K562 (cell line): ENCODE data around the gene IBTK. TPM values are rescaled to one million over a fixed set of nuclear protein-coding genes. Genes with fewer than 3 reads are reported as not detected.

Source experiments
- ATAC-seq: fragments of 200-7000 bp; cut with Tn5 transposase; 3 replicates; pipeline ENCODE4 v1.9.1; 2020; ENCODE audit warnings: moderate library complexity
- BruUV-seq: library from RNA; stranded (reverse); fragments of 400-500 nt; replicated peaks from 2 replicates; lab custom pipeline; 2021; lab: Mats Ljungman, UMichigan
- CTCF ChIA-PET: fragments of 300-600 bp; formaldehyde crosslinking; extraction: SDS; loops from one replicate; lab custom pipeline; 2021; ENCODE audit warnings: low intra/inter-chr PET ratio; lab: Yijun Ruan, JAX
- POLR2A ChIA-PET: fragments of 300-600, 350-650 bp; sonication (Branson Sonifier 250); formaldehyde crosslinking; extraction: SDS; loops from one replicate; lab custom pipeline; 2021; ENCODE audit warnings: antibody characterized with exemption, inconsistent platforms; lab: Yijun Ruan, JAX
- DNase-seq, 4 experiments: peaks; one replicate each; pipeline versions ENCODE4 v3.0.0 to v3.0.0-alpha.2; 2011 to 2018; ENCODE audit warnings: low spot score in 3 of 4, mixed read lengths in 3 of 4; ENCODE audit errors: extremely low read depth in 1 of 4
- FAIRE-seq: peaks from 2 replicates; lab custom pipeline; 2011; peaks lifted over from hg19 to GRCh38; lab: Jason Lieb, UNC
- H2AFZ ChIP-seq: 2 replicates; pipeline ENCODE4 v1.6.0; 2011; ENCODE audit warnings: low read depth, low read length, control low read depth, inconsistent platforms
- H3K27ac ChIP-seq: fragments of 200-600 bp; 3 replicates; pipeline ENCODE4 v1.8.0; 2011; ENCODE audit warnings: low read depth, mild to moderate bottlenecking, control low read depth, inconsistent platforms, low read length, moderate library complexity, mixed read lengths; ENCODE audit errors: extremely low read depth
- H3K27me3 ChIP-seq, 2 experiments: fragments of 300-600 bp in 1 of 2; 2 replicates in 1 of 2; 3 replicates in 1 of 2; pipeline versions ENCODE4 v1.6.0 to v1.8.0; 2011; ENCODE audit warnings: inconsistent platforms in 2 of 2, low read length in 2 of 2, mild to moderate bottlenecking in 1 of 2, mixed read lengths in 1 of 2, moderate library complexity in 1 of 2; ENCODE audit not compliant: control insufficient read depth in 2 of 2, insufficient read depth in 2 of 2
- H3K36me3 ChIP-seq: fragments of 300-600 bp; 3 replicates; pipeline ENCODE4 v1.8.0; 2011; ENCODE audit warnings: mild to moderate bottlenecking, low read length, inconsistent platforms; ENCODE audit not compliant: control insufficient read depth, insufficient read depth
- H3K4me1 ChIP-seq, 2 experiments: fragments of 200-600 bp in 1 of 2; replicated peaks in 1 of 2; 2 replicates in 1 of 2; 3 replicates in 1 of 2; pipeline versions ENCODE4 v1.5.1 to v1.8.0; 2011; ENCODE audit warnings: inconsistent platforms in 2 of 2, low read length in 2 of 2, mild to moderate bottlenecking in 1 of 2, mixed read lengths in 1 of 2, moderate library complexity in 1 of 2; ENCODE audit not compliant: control insufficient read depth in 2 of 2, insufficient read depth in 2 of 2
- H3K4me2 ChIP-seq: 2 replicates; pipeline ENCODE4 v1.6.1; 2011; ENCODE audit warnings: low read length, control low read depth, inconsistent platforms, mixed read lengths; ENCODE audit not compliant: insufficient read depth
- H3K4me3 ChIP-seq: fragments of 200-600 bp; sonication (generic), shearing (Covaris generic); 2 replicates; pipeline ENCODE4 v1.5.1; 2016; ENCODE audit warnings: control low read depth, inconsistent platforms
- H3K79me2 ChIP-seq: fragments of 200-600 bp; 3 replicates; pipeline ENCODE4 v1.8.0; 2011; ENCODE audit warnings: low read length, inconsistent platforms; ENCODE audit not compliant: control insufficient read depth, insufficient read depth
- H3K9ac ChIP-seq, 2 experiments: 2 replicates each; pipeline versions ENCODE4 v1.6.0 to v1.6.1; 2011; ENCODE audit warnings: low read depth in 2 of 2, low read length in 2 of 2, control low read depth in 1 of 2, inconsistent platforms in 1 of 2, mild to moderate bottlenecking in 1 of 2, mixed read lengths in 1 of 2; ENCODE audit not compliant: insufficient read depth in 1 of 2
- H3K9me1 ChIP-seq: one replicate; pipeline ENCODE4 v1.6.0; 2011; ENCODE audit warnings: inconsistent platforms, mild to moderate bottlenecking, low read length, moderate library complexity; ENCODE audit not compliant: control insufficient read depth, insufficient read depth
- H3K9me3 ChIP-seq: replicated peaks from 2 replicates; pipeline ENCODE4 v1.5.1; 2011; ENCODE audit warnings: low read depth, low read length, inconsistent platforms; ENCODE audit not compliant: control insufficient read depth, insufficient read depth
- H4K20me1 ChIP-seq: replicated peaks from 2 replicates; pipeline ENCODE4 v1.6.1; 2011; ENCODE audit warnings: low read length, inconsistent platforms, mixed read lengths; ENCODE audit not compliant: control insufficient read depth, insufficient read depth
- BACH1 ChIP-seq: fragments of 200-800 bp; sonication (Bioruptor generic); IDR thresholded peaks from 2 replicates; pipeline ENCODE4 v1.6.1; 2016; ENCODE audit warnings: missing genetic modification characterization, missing compliant biosample characterization
- BMI1 ChIP-seq: fragments of 150-350 bp; IDR thresholded peaks from 2 replicates; pipeline ENCODE4 v1.6.1; 2014; ENCODE audit warnings: low read length
- CEBPB ChIP-seq: fragments of 450-650 bp; IDR thresholded peaks from 2 replicates; pipeline ENCODE4 v1.6.1; 2016; ENCODE audit warnings: missing genetic modification characterization, missing compliant biosample characterization
- ELF1 ChIP-seq: fragments of 200-800 bp; sonication (Bioruptor generic); IDR thresholded peaks from 2 replicates; pipeline ENCODE4 v1.6.1; 2016; ENCODE audit warnings: missing genetic modification characterization, missing compliant biosample characterization
- ETS2 ChIP-seq: IDR thresholded peaks from 2 replicates; pipeline ENCODE4 v1.6.1; 2016; ENCODE audit warnings: borderline replicate concordance, missing genetic modification characterization, mild to moderate bottlenecking, moderate library complexity, missing compliant biosample characterization; ENCODE audit not compliant: poor library complexity, severe bottlenecking
- FOS ChIP-seq: IDR thresholded peaks from 3 replicates; pipeline ENCODE4 v1.6.1; 2011; ENCODE audit not compliant: insufficient read length; ENCODE audit errors: extremely low read depth
- GTF2A2 ChIP-seq: IDR thresholded peaks from 2 replicates; pipeline ENCODE4 v1.6.1; 2016; ENCODE audit warnings: mild to moderate bottlenecking, missing genetic modification characterization, missing compliant biosample characterization
- HNRNPUL1 ChIP-seq: fragments of 200-400 bp; formaldehyde crosslinking; IDR thresholded peaks from 2 replicates; pipeline ENCODE4 v1.6.1; 2017; ENCODE audit warnings: low read length
- STAT5B ChIP-seq: fragments of 250-450 bp; sonication (Bioruptor Pico); IDR thresholded peaks from 2 replicates; pipeline ENCODE4 v1.8.0; 2021; ENCODE audit warnings: mild to moderate bottlenecking, inconsistent platforms
- ZFP1 ChIP-seq: fragments of 450-650 bp; formaldehyde crosslinking; IDR thresholded peaks from 2 replicates; pipeline ENCODE4 v1.4.0; 2020; ENCODE audit warnings: mild to moderate bottlenecking, mixed read lengths
- ZNF217 ChIP-seq: sonication (generic); formaldehyde crosslinking; IDR thresholded peaks from 2 replicates; pipeline ENCODE4 v1.8.0; 2022; ENCODE audit warnings: mild to moderate bottlenecking, missing genetic modification reagents
- ZNF668 ChIP-seq: fragments of 250-450 bp; sonication (Bioruptor Pico); IDR thresholded peaks from 2 replicates; pipeline ENCODE4 v1.8.0; 2022; ENCODE audit warnings: mild to moderate bottlenecking, inconsistent platforms
- ZNF75A ChIP-seq: fragments of 450-650 bp; formaldehyde crosslinking; IDR thresholded peaks from 2 replicates; pipeline ENCODE4 v1.4.0; 2020; ENCODE audit warnings: mild to moderate bottlenecking
- WGBS: fragments of 100-300 bp; shearing (Covaris generic); methylation state at CpG from one replicate; pipeline ENCODE4 v1.1.6; 2016; ENCODE audit warnings: low coverage, mixed read lengths; ENCODE audit not compliant: insufficient coverage; ENCODE audit errors: missing lambda C conversion rate; 5-methylcytosine and 5-hydroxymethylcytosine counted together
- in situ Hi-C: fragments of 300-500 bp; cut with MboI; formaldehyde crosslinking; loops from 4 replicates; pipeline ENCODE4 v1.15.0; 2018; ENCODE audit warnings: inconsistent platforms, mixed read lengths
- intact Hi-C: fragments of 100-400 bp; cut with micrococcal nuclease; formaldehyde crosslinking; loops from 2 replicates; pipeline ENCODE4 v1.14.2; 2022
- polyA plus RNA-seq, 8 experiments: library from polyadenylated mRNA; depleted of rRNA in 4 of 8; stranded (reverse) in 5 of 8; unstranded in 3 of 8; fragments of >200 nt; fragmentation: Nextera tagmentation in 2 of 8; fragmentation: Illumina TruSeq in 1 of 8; extraction: Ambion mirVana in 2 of 8; extraction: Trizol in 1 of 8; gene quantifications; 2 replicates each; pipeline versions ENCODE4 v1.2.1 to v1.2.3, GENCODE V29; 2011 to 2014; ENCODE audit warnings: inconsistent platforms in 1 of 8, missing spikeins in 1 of 8
- total RNA-seq, 7 experiments: library from RNA; depleted of rRNA in 6 of 7; stranded (reverse); fragments of >200 nt in 6 of 7; fragmentation: Illumina TruSeq in 2 of 7; extraction: Trizol in 2 of 7; gene quantifications; 2 replicates each; pipeline versions ENCODE4 v1.2.1 to v1.2.3, GENCODE V29; 2011 to 2021; ENCODE audit warnings: low replicate concordance in 1 of 7
- TF ChIP-seq, protein P1 (sequence below): sonication (generic); formaldehyde crosslinking; IDR thresholded peaks from 2 replicates; pipeline ENCODE4 v1.9.0; 2022; ENCODE audit warnings: mild to moderate bottlenecking, missing genetic modification reagents
- TF ChIP-seq, protein P2 (sequence below): fragments of 450-650 bp; IDR thresholded peaks from 2 replicates; pipeline ENCODE4 v1.6.1; 2016; ENCODE audit warnings: antibody characterized with exemption
- TF ChIP-seq, protein P3 (sequence below): fragments of 450-650 bp; conservative IDR thresholded peaks from 2 replicates; pipeline ENCODE4 v1.6.1; 2016; ENCODE audit warnings: missing genetic modification characterization, low read depth, mild to moderate bottlenecking, control low read depth, missing compliant biosample characterization

Gene IBTK
- total and polyA plus RNA-seq, 9 of the 15 experiments (the other 6 are each of a cell fraction or from before 2014, with no cell fraction given), result 13.2 to 36.4 (median 21.8) TPM

DNA sequence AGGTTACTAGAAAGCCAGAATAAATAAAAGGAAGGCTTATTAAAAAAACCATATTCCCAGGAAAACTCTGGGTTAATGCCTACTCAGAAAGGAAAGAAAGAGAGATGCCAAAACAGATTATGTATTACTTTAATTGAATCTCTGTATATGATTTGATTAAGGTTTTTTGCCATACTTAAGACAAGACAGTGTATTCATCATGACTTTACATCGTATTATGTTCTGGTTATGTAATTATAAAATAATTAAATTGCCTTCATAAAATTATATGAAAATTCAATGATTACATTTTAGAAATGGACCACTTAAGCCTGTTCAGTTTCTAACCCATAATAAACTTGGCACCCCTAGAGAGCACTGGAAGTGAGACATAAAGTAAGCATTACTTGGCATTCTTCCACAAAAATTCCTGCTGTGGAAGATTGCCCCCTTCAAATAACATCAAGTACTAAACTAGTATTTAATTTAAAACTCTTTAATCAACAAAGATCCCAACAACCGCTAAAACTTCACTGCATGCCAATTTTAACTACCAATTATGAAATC, 20.8 kb upstream of the IBTK start:
- WGBS, result 0% methylated on average over 2 of the region's 2 CpGs

More for the DNA sequence above, 20.8 kb upstream of the IBTK start:
- TF ChIP-seq ELF1 (no peak), ETS2 (no peak), ZNF668 (no peak), ZFP1 (CRISPR knock-in tag) (no peak), FOS (no peak), BMI1 (no peak), HNRNPUL1 (no peak), ZNF75A (no peak), BACH1 (tag) (no peak), CEBPB (tag) (no peak), ZNF217 (CRISPR knock-in tag) (no peak), GTF2A2 (tag) (no peak), STAT5B (CRISPR knock-in tag) (no peak)
- TF ChIP-seq, protein P1, sequence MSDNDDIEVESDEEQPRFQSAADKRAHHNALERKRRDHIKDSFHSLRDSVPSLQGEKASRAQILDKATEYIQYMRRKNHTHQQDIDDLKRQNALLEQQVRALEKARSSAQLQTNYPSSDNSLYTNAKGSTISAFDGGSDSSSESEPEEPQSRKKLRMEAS (CRISPR knock-in tag), result no peak
- TF ChIP-seq, protein P2, sequence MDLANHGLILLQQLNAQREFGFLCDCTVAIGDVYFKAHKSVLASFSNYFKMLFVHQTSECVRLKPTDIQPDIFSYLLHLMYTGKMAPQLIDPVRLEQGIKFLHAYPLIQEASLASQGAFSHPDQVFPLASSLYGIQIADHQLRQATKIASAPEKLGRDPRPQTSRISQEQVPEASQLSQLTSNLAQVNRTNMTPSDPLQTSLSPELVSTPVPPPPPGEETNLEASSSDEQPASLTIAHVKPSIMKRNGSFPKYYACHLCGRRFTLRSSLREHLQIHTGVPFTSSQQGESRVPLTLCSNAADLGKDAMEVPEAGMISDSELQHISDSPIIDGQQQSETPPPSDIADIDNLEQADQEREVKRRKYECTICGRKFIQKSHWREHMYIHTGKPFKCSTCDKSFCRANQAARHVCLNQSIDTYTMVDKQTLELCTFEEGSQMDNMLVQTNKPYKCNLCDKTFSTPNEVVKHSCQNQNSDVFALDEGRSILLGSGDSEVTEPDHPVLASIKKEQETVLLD, result no peak
- TF ChIP-seq, protein P3, sequence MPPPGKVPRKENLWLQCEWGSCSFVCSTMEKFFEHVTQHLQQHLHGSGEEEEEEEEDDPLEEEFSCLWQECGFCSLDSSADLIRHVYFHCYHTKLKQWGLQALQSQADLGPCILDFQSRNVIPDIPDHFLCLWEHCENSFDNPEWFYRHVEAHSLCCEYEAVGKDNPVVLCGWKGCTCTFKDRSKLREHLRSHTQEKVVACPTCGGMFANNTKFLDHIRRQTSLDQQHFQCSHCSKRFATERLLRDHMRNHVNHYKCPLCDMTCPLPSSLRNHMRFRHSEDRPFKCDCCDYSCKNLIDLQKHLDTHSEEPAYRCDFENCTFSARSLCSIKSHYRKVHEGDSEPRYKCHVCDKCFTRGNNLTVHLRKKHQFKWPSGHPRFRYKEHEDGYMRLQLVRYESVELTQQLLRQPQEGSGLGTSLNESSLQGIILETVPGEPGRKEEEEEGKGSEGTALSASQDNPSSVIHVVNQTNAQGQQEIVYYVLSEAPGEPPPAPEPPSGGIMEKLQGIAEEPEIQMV, result no peak
- H3K9ac ChIP-seq, result no peak overlapping the region
- H3K36me3 ChIP-seq, result no peaks in the 10 kb centered on the region
- in situ Hi-C loops, result loop anchor here (10.0 kb wide), 1 partner anchor 1246 kb away; the partner anchor contains the start of gene PRSS35
- intact Hi-C loops, result no loop called here
- H3K27me3 ChIP-seq, result peaks cover 4 to 5% of the 10 kb centered on the region in 2 experiments; a peak in 3 of 5 replicates
- no peaks in the 10 kb centered on the region for H3K4me1 ChIP-seq
- DNase-seq (no peak), ATAC-seq (no peak), FAIRE-seq (no peak)
- no peak overlapping the region for H3K4me2 ChIP-seq
- H3K9me3 ChIP-seq, result no peaks in the 10 kb centered on the region
- no peaks in the 10 kb centered on the region for H3K79me2 ChIP-seq
- H3K27ac ChIP-seq, result no peak overlapping the region
- H3K9me1 ChIP-seq, result no peaks in the 10 kb centered on the region
- ChIA-PET CTCF (no interaction called here), POLR2A (no interaction called here)
- H4K20me1 ChIP-seq, result no peaks in the 10 kb centered on the region
- no peak overlapping the region for H2AFZ ChIP-seq
- no TSS peak for BruUV-seq
- no peak overlapping the region for H3K4me3 ChIP-seq
